Hypothalamus (tissue), 51 donors: Measurements from ENCODE around the gene C16orf89.

ENCODE experiments used
- DNase-seq, 51 donors: peaks; one replicate each; lab custom pipeline; 2025; lab: John Stamatoyannopoulos, UW

C16orf89 gene

GRCh38 chr16:5033256-5034166 lies 32.2 kb downstream of the C16orf89 start, which contains the start of gene NAGPA:
TSS of gene NAGPA (minus strand) at chr16:5033935. CDS start at chr16:5033914, 21 bp downstream.
- DNase-seq = peak; percentile 50 to 93 (median 82)

- DNase-seq = no peak
These were observed 33.0 kb downstream of the C16orf89 start for GRCh38 chr16:5032748-5033167.

GRCh38 chr16:5031601-5032000 lies 34.2 kb downstream of the C16orf89 start:
- no peak for DNase-seq

GRCh38 chr16:5030251-5030870 lies 35.4 kb downstream of the C16orf89 start:
- no peak for DNase-seq

- peak in 4 of 51 donors; percentile 15 to 73 (median 47) for DNase-seq
These were observed 36.7 kb downstream of the C16orf89 start for GRCh38 chr16:5028950-5029475.

GRCh38 chr16:5027575-5028235 lies 38.1 kb downstream of the C16orf89 start:
- no peak for DNase-seq

GRCh38 chr16:5027086-5027485 lies 38.7 kb downstream of the C16orf89 start:
- DNase-seq = no peak

- DNase-seq = no peak
These were observed 39.1 kb downstream of the C16orf89 start for GRCh38 chr16:5026664-5027063.

- peak in 38 of 51 donors; percentile 4 to 77 (median 49) for DNase-seq
These were observed 40.6 kb downstream of the C16orf89 start for GRCh38 chr16:5025171-5025632.

- DNase-seq = peak in 1 of 51 donors; percentile 56
These were observed 41.1 kb downstream of the C16orf89 start for GRCh38 chr16:5024632-5025031.

GRCh38 chr16:5022521-5022920 lies 43.2 kb downstream of the C16orf89 start:
- DNase-seq = no peak

- peak in 9 of 51 donors; percentile 11 to 68 (median 40) for DNase-seq
These were observed 45.2 kb downstream of the C16orf89 start for GRCh38 chr16:5020551-5020950.

GRCh38 chr16:5019775-5020174 lies 46.0 kb downstream of the C16orf89 start:
- DNase-seq = peak in 1 of 51 donors; percentile 9

GRCh38 chr16:5018793-5019192 lies 47.0 kb downstream of the C16orf89 start:
- peak in 7 of 51 donors; percentile 9 to 75 (median 17) for DNase-seq

- DNase-seq = no peak
These were observed 48.1 kb downstream of the C16orf89 start for GRCh38 chr16:5017678-5017969.

- DNase-seq = peak in 14 of 51 donors; percentile 5 to 43 (median 20)
These were observed 48.6 kb downstream of the C16orf89 start for GRCh38 chr16:5016967-5017677.

- no peak for DNase-seq
These were observed 49.9 kb downstream of the C16orf89 start for GRCh38 chr16:5015887-5016286.

- no peak for DNase-seq
These were observed 50.4 kb downstream of the C16orf89 start for GRCh38 chr16:5015351-5015750.

- no peak for DNase-seq
These were observed 52.9 kb downstream of the C16orf89 start for GRCh38 chr16:5012887-5013286.

GRCh38 chr16:5011637-5012036 lies 54.1 kb downstream of the C16orf89 start:
- DNase-seq = no peak
